ENCODE data around the gene TIMP4.

The TIMP4 gene

GRCh38 chr3:12184541-12184940, 25.8 kb upstream of the TIMP4 start:
- DNase-seq = no peak

GRCh38 chr3:12182687-12183441, 24.2 kb upstream of the TIMP4 start:
- no peak for DNase-seq

GRCh38 chr3:12181806-12182205, 23.1 kb upstream of the TIMP4 start:
- DNase-seq = no peak

GRCh38 chr3:12181301-12181700, 22.6 kb upstream of the TIMP4 start:
- DNase-seq = no peak

DNA sequence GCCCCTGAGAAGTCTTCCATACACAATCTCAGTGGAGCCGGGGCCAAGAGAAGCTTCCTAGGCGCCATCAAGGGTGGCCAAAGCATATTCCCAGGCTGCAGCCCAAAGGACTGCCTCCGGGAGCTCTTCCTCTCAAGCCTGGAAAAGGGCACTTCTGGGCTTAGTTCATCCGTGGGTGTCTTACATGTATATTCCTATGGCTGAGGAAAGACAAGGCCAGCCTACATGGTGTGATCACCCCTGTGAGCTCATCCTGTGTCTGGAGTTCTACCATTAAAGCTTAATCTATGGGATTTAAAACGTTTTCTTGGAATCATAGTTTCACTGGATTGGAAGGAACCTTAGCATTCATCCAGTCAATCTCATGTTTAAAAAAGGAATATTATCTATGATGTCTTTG, 21.9 kb upstream of the TIMP4 start:
- no peak for DNase-seq

- no peak for DNase-seq
These were observed 21.5 kb upstream of the TIMP4 start for GRCh38 chr3:12180218-12180617.

DNA sequence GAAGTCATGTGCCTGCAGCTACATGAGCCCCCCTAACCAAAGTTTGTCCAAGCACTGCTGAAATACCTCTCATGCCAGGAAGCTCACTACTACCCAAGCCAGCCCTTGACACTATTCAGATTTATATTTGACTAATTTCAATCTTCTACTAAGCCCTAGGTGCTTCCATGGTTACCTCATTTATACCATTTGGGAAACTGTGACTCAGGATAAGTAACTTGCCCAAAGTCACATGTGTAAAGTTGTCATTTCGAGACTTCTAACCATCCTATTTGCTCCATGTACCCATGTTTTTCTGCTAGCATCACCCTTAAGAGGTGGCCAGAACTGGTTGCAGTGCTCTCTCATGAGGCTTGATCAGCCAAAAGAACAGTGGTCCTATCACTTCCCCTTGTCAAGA, 20.7 kb upstream of the TIMP4 start:
- no peak for DNase-seq

DNA sequence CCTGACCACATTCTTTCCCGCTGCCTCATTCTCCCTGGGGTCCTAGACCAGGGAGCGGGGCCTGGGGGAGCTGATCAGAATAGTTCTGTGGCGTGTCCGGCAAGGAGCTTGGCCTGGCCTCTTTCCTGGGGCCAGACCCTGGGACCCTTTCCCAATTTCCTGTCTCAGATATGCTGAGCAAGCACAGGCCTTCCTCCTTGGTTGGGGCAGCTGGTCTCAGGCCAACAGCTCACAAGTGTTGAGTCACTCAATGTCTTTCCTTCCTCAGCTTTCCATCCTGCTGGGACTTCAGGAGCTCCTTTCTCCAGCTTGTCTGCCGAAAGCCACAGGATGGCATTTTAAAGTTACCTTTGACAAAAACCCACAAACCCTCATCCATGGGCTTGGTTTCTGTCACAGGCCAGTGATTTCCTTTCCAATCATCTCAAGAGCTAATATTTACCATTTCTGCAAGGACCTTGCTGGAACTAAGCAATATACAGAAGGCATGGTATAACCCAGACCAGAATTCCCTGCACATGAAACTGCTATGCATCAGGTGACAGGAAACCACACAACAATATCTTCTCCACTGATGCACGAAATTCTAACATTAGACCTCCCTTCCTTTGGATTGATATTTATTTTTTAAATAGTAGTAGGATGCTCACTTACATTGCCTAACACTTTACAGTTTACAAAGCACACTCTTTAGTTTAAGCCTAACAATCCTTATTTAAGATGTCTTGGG, 19.5 kb upstream of the TIMP4 start:
- DNase-seq = no peak

GRCh38 chr3:12177126-12177525, 18.4 kb upstream of the TIMP4 start:
- DNase-seq = no peak

DNA sequence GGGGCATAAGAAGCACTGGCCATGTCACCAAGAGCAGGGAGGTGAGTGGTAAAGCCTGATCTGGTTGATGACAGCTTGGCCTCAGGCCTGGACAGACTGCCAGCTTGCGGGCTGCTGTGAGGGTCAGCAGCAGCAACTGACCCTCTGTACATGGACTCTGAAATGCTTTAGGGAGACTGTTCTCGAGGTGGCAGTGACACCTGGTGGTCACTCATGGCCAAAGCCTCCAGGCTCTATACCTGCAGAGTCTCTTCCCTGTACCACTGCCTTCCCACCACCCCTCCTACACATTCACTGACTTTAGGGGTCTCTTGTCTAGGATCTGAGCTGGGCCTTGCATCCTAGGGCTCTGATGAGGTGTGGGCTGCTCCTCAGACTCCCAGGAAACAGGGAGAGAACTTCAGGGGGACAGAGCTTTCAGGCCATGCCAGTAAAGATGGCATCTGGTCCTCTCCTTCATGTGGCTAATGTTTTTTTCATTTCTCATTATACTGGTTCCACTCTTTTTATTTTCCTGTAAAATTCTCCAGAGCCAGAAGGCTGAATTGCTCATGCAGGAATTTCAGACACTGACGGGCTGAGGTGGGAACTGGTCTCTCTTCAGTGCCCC, 17.2 kb upstream of the TIMP4 start:
- no peak for DNase-seq

GRCh38 chr3:12175137-12175593, 16.5 kb upstream of the TIMP4 start:
- no peak for DNase-seq

DNA sequence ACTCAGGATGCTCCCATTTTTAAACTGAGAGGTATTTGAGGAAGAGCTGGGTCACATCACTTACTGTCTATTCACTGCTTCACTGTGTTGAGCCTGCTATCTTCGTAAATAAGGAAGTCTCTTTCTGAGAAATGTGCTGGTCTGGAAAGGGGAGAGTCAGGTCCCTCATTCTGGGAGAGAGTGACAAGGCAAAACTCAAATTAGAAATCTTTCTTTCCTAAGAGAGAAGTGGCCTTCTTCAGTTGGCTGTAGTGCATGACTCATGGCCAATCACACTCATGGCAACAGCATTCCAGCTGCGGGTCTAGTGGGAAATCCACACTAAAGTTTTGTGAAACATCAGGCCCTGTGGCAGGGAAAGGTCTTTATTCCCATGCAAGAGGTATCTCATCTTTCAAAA, 11.5 kb upstream of the TIMP4 start:
- DNase-seq = no peak

DNA sequence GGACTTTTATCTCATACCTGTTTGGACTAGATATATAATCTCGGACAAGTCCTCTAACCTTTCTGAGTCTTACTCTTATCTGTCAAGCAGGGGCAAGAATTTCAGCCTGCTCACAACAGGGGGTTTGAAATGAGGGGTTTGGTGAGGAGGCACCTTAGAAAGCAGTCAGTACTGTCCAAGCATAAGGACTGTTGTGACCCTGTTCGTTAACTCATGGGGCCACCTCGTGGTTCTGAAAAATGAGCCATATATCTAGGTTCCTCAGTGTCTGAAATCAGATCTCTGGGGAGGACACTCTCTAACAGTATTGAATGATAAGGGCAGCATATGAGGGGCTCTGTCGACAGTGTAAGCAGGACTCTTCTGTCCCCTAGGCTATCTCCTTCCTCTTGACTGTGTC, 7.2 kb upstream of the TIMP4 start:
- DNase-seq = no peak

- no peak for DNase-seq
These were observed 502 bp upstream of the TIMP4 start for GRCh38 chr3:12159227-12159601.

DNA sequence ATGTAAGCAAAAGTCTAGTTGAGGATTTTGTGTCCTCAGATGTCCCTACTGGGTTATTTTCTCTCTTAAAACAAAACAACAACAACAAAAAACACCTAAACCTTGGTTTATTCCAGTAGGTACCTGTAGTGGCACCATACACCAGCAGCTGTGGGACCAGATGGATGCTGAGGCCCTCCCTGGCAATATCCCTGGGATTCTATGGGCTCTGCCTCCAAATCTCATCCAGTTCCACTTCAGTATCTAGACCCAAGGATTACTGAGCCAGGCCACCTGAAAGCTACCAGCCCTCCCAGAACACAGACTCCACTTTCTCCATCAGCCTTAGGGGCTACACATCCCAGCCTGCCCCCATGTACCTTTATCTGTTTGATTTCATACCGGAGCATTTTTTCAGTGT, 1.7 kb downstream of the TIMP4 start:
- DNase-seq = no peak

- no peak for DNase-seq
These were observed 2.9 kb downstream of the TIMP4 start for GRCh38 chr3:12155828-12156227.

DNA sequence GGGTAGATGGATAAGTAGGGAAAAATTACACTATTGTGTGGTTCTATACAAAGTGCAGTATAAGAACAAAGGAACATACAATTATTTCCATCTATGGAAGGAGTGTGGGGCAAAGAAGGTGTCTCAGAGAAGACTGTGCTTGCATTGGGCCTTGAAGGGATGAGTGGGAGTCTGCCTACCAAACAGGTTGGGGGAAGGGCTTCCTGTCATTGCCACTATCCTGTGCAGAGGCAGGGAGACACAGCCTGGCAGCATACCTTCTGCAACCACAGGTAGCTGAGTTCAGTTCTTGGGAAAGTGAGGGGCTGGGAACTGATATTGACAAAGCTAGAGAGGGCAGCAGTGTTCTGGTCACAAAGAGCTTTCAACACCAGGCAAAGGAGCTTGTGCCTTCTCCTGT, 3.4 kb downstream of the TIMP4 start:
- DNase-seq = no peak

DNA sequence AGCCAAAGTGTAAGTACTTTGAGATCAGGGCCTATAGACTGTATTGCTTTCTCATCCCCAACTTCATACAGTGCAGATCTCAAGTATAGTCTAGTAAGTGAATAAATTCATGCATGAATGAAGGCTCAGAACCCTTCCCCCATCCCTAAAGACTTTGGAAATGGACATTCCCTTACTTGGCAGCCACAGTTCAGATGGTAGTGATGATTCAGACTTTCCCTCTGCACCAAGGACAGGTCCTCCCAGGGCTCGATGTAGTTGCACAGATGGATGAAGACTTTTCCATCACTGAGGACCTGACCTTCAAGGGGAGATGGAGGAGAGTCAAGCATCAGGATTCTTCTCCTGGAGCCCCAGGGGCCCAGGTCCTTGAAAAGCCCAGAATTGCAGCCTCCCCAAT, 4.6 kb downstream of the TIMP4 start:
- no peak for DNase-seq

DNA sequence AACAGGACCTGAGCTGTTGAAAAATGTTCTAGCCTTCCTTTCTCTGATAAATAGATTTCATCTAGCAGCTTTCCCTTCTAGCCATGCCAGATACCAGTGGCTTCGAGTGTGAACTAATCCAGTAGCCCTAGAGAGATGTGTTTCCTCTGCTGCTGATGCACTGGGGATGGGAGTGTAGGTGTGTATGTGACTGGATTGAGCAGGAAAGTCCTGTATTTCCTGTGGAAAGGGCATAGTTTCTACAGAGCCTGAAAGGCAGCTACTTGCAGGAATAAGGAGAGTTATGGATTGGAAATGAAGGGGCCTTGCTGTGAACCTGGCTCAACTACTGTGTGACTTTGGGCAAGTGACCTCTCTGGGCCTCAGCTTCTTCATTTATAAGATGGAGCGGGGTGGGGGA, 8.6 kb downstream of the TIMP4 start:
- DNase-seq = no peak

DNA sequence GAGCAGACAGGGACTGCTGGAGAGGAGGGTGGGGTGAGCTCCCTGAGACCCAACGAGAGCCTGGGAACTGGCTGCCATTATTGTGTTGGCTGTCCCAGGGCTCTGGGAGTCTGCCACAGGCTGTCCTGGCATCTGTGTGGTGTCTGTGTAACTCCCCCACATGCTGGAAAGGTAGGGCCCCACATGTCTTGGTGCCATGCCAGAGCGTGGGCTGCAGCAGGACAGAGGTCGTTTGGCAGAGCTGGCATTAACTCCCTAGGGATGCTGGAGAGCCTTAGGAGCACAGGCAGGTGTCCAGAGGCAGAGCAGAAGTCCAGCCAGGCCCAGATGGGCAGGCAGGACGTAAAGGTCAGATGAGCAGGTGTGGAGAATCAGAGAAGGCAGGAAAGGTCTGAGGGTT, 9.7 kb downstream of the TIMP4 start:
- DNase-seq = no peak

DNA sequence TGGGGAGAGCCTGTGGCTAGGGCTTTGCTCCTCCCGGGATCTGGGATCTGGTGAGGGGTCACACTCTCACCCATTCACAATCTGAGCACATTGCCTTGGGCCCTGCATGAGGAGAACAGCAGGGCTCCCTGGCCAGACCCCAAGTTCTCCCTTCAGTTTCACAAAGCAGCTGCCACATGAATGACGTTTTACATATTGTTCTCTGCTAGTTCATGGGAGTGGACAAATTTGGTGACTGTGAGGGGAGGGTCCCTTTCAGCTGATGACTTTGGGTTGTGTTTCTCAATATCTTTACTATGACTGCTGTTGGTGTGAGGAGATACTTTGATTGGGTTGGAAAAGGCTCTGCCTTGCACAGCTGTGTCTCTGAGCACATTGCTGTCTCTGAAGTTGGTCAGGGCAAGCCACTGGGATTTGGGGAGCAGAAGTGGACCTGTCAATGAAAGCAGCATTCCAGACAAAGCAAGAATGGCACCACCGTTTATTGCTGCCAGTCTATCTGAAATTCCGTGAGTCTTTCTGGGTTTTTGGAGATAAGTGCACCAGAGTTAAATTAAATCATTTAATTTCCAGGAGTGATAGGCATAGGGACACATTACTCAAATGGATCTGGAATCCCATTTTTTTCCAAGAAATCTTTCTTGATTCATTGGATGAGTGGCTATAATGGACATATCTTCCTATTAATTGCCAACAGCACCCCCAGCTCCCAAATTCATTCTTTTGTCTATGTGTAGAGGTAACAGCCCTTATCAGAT, 10.3 kb downstream of the TIMP4 start:
- DNase-seq = no peak

- no peak for DNase-seq
These were observed 11.5 kb downstream of the TIMP4 start for GRCh38 chr3:12147049-12147780.

Measured in activated CD4-positive, alpha-beta T cell treated with anti-CD3 and anti-CD28 coated beads for 4 hours (primary cell).